Measurements from ENCODE around the gene SRD5A1.

- no peak for TF ChIP-seq POLR2A (IDR thresholded peaks at IDR 0.05; ENCODE audit: low read length)
- TF ChIP-seq GATA1 (IDR thresholded peaks at IDR 0.05; ENCODE audit: low read depth, low read length): no peak
Measured at GRCh38 chr5:6590581-6590980, 42.7 kb upstream of the SRD5A1 start.

Measured in erythroblast (primary cell).